NCI-H146 (cell line): ENCODE measurements around the gene CDH6.
"Not testable (repeated sequence)": the region's sequence is repeated elsewhere in the genome, so short reads cannot be mapped to it uniquely, and the experiment has no call there.

Experiments
- DNase-seq: peaks from one replicate; lab custom pipeline; 2025; lab: John Stamatoyannopoulos, UW

The CDH6 gene

DNA sequence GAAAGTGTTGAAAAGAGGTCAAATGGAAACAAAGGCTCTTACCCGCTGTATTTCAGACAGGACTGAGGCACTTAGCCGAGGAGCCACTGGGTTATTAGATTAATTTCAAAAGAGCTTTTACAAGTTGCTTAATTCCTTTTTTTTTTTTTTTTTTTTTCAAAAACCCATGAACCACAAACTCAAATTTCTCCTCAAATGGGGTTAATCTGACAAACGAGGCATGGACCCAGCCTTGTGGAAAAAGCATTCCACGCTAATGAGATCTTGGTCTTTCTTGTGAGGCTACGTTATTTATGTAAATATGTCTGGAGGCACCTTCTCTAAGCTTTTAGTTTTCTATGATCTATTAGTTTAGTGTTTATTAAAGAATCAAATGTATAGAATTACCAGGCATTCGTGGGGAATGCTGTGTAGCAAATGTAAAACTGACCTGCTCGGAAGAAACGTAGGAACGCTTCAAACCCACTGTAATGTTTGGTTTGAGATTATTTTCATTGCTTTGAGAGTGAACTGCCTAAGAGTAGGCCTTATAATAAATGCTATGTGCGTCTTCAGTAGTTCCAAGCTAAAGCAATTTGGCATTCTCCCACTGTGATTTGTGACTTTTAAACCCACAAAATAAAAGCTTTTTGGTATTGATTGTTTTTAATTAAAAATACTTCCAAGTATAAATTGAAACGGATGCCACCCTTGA is 134.7 kb downstream of the CDH6 start:
- no peak for DNase-seq

- DNase-seq = no peak
Measured at GRCh38 chr5:31329715-31330114, 136.2 kb downstream of the CDH6 start.

DNA sequence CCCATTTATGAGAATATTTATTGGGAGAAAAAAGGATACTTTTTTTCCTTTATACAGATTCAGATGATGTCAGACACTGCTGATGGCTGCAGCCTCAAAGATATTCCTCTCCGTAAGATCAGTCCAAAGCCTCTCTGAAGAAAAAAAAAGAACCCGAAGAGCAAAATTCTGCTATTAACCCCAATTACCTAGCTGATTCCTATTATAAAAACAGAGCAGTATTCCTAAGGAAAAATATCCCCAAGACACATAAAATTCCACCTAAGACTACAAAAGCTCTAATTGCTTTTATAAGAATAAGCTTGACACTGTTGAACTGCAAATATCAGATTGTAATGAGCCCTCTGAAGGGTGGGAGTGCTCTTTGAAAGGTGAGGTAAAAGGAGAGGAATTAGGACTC is 138.7 kb downstream of the CDH6 start:
- DNase-seq = no peak

- DNase-seq = no peak
Measured at GRCh38 chr5:31333475-31333874, 140.0 kb downstream of the CDH6 start.

DNA sequence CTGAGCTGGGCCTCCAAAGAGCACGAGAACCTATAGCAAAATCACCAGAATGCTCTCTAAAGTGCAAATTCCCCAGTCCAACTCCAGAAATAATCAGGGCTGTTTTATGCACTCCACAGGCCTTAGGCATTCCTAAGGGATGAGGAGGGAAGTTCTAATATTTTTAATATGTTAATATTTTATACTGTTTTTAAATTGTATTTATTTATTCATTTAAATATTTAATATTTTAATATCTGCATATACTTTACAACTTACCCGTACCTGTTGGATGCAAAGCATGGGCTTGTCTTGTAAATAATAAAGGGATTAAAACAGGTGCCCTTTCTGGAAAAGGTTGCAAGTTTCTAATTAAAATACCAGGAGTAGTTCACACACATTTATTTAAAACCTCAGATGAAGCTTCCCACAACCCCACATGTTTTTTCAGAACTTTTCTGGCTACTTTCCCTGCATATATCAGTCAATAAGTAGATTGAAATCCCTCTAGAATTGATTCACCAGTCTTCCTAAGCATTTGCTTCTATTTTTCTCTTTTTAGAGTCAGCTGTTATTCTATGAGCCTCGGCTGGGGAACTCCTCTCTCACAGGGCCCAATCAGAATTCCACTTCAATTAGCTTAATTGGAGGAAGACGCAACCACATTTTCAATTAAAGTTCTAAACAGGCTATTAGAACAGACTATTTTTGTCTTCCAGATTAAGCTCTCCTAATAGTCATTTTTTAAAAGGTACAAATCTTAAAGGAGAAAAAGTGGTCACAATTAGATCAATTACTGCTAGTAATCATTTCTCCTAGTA is 140.8 kb downstream of the CDH6 start:
- no peak for DNase-seq

GRCh38 chr5:31335456-31335855 is 142.0 kb downstream of the CDH6 start:
- no peak for DNase-seq

- DNase-seq = no peak
Measured at GRCh38 chr5:31343946-31344345, 150.5 kb downstream of the CDH6 start.

DNA sequence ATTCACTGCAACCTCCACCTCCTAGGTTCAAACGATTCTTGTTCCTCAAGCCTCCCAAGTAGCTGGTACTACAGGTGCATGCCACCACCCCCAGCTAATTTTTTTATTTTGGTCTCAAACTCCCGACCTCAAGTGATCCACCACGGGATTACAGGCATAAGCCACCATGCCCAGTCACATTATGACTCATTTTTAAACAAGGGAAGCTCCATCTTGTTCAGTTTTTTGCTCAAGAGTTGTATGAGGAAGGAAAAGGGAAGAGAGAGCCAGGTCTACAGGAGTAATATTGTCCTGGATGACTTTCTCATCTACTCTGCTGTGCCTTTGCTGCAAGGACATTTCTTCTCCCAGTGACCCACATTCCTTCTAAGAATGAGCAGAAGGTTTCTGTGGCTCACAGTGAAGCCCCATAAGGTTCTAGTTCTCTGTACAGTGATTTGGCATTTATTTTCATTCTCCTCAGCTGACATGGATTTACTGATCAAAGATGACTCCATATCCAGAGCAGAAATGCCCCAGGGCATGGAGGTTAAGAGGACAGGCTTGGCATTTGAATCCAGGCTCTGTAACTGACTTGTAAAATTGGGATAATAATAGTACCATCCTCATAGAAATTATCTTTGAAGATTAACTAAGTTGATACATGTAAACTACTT is 153.5 kb downstream of the CDH6 start:
- no peak for DNase-seq

DNA sequence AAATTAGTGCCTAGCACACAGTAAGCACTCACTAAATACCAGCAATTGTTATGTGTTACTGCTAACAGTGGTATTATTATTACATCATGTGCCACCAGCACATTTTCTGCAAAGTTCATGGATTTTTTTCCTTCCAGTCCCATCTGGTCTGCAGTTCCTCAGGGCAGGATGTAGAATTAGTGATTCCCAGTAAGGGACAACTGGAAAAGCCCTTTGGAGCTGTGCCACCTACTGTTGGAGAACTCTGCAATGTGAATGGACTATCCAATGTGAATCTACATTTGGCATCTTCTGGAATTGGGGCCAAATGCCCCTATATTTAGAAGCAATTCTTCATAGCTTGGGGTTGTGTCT is 154.0 kb downstream of the CDH6 start:
- no peak for DNase-seq

DNA sequence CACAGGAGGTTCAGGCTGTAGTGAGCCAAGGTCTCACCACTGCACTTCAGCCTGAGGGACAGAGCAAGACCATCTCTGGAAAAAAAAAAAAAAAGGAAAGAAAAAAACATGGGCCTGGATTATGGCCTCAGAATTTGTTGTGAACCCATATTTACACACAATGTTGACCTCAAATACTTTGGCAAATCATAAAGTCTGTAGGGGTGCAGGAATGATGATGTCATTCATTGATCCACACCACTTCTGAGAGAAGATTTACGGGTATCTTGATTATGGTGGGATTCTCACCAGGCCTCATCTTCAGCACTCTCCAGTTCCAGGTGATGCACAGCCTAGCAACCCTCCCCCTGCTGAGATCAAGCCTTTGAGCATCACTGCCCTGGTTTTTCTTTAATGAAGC is 156.9 kb downstream of the CDH6 start:
- DNase-seq = no peak

DNA sequence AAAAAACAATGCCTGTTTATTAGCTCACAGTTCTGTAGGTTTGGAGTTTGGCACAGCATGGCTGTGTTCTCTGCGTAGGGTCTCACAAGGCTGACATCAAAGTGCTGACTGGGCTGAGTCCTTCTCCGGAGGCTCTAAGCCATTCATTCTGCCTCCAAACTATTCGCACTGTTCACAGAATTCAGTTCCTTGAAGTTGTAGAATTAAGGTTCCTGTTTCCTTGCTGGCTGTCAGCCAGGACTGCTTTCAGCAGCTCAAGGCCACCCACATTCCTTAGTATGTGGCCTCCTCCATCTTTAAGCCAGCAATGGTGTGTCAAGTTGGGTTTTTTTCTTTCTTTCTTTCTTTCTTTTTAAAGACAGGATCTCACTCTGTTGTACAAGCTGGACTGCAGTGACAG is 161.9 kb downstream of the CDH6 start:
- no peak for DNase-seq

DNA sequence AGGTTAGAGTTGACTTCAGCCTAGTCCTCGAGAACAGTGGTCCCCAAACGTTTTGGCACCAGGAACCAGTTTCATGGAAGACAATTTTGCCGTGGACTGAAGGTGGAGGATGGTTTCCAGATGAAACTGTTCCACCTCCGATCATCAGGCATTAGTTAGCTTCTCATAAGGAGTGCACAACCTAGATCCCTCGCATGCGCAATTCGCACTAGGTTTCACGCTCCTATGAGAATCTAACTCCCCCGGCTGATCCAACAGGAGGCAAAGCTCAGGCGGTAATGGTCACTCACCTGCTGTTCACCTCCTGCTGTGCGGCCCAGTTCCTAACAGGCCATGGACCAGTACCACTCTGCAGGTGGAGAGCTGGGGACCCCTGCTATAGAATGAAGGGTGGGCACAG is 163.6 kb downstream of the CDH6 start:
- no peak for DNase-seq

GRCh38 chr5:31359839-31360238 is 166.4 kb downstream of the CDH6 start:
- no peak for DNase-seq

- DNase-seq = no peak
Measured at GRCh38 chr5:31361234-31361633, 167.7 kb downstream of the CDH6 start.

DNA sequence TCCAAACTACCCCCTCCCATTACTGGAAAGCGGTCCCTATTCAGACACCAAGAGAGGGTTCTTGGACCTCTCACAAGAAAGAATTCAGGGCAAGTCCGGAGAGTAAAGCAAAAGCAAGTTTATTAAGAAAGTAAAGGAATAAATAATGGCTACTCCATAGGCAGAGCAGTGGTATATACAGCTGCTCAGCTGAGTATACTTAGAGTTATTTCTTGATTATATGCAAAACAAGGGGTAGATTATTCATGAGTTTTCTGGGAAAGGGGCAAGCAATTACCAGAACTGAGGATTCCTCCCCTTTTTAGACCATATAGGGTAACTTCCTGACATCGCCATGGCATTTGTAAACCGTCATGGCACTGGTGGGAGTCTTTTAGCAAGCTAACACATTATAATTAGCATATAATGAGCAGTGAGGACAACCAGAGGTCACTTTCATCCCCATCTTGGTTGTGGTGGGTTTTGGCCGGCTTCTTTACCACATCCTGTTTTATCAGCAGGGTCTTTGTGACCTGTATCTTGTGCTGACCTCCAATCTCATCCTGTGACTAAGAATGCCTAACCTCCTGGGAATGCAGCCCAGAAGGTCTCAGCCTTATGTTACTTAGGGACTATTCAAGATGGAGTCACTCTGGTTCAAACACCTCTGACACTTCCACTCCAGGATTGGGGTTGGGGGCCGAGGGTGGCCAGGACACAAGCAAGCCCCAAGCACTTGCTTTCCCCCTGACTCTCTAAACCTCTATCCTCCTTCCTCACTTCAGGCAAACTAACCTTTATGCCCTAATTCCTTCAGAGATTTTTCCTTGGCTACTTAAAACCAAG is 168.4 kb downstream of the CDH6 start:
- DNase-seq = not testable (repeated sequence)

DNA sequence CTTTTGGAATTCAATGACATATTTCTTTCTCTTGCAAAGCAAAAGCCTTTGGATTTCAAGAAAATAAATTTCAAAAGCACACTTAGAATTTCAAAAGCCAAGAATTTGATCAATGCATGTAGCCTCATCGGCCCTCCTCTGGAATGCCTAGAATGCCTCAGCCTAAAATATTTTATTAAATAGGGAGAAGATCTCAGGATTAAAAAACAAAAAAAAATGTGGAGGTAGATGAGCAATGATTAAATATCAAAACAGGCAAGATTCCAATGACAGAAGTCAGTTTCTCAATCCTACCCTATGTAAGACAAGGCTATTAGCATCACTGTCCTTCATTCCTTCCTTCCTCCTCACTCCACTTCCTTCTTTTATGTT is 169.0 kb downstream of the CDH6 start:
- no peak for DNase-seq

- no peak for DNase-seq
Measured at GRCh38 chr5:31362931-31363568, 169.6 kb downstream of the CDH6 start.

- no peak for DNase-seq
Measured at GRCh38 chr5:31364881-31365636, 171.6 kb downstream of the CDH6 start.

DNA sequence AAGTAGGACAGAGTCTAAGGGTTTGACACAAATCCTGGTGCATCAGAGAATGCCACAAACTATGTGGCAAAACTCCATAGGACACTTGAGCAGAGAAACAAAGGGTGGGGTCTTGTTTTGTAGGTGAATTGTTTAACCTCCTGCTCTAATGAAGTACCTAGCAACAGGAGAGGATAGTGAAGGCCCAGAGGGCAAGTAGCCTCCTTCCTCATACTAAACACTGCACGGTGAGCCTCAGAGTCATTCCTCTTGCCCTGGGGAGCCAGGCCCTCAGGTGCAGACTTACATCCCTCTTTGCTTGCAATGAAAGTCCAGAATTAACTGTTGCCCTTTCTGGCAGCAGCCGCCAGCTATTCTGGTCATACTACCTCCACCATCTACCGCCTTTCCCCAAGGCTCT is 172.3 kb downstream of the CDH6 start:
- no peak for DNase-seq

- DNase-seq = no peak
Measured at GRCh38 chr5:31366941-31367340, 173.5 kb downstream of the CDH6 start.

DNA sequence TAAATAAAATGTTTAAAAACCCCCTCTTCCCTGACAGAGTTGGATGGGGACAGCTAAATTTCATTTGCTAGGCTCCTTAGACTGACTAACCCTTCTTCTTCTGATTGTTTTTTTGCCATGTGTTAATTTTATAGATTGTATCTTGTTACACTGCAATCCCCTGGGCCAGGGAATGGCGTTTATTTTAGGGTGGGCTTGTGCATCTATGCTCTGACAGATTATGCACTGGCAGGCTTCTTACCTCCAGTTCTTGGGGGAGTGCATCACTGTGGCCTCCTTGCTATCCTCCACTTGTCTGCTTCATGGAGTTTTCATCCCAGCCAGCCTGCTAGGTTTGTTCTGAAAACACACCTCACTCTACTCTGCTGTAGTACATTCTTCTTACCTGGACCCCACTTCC is 178.6 kb downstream of the CDH6 start:
- DNase-seq = no peak
